ENCODE data around the gene OTOP3. TPM values are rescaled to one million over a fixed set of nuclear protein-coding genes. Genes with fewer than 3 reads are reported as not detected.

OTOP3 gene
- total and polyA plus RNA-seq, 8 donors, result 0.18 to 2.6 TPM; not detected in 6

DNA sequence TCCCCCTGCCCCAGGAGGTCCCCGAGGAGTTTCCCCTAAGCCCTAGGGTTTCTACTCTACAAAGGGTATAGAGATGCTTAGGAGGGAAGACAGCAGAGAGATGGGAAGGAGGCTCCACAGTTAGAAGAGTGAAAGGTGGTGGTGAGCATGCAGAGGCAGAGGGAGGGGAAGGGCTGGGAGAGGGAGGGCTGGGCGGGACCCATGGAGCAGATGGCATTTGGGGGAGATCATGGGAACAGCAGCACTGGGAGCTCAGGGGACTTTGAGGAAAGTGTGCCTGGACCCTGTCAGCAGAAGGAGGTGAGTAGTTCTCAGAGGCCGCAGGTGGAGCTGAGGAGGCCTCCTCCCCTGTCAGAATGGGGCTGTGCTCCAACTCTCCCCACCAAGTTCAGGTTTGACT, 650 bp upstream of the OTOP3 start:
- 62 to 89% (median 68%) methylated on average over 3 of the region's 3 CpGs for WGBS, 5 donors
- H3K9me3 ChIP-seq, result no peaks in the 10 kb centered on the region
- intact Hi-C loops (cut with DNase I; ENCODE audit: low total_unique reads), result no loop called here
- peaks cover 10 to 14% (median 12%) of the 10 kb centered on the region in 4 donors for H3K4me1 ChIP-seq
- peaks cover 8 to 96% (median 70%) of the 10 kb centered on the region in 3 donors for H3K27me3 ChIP-seq
- no peaks in the 10 kb centered on the region for H3K36me3 ChIP-seq
- no peak for DNase-seq
- H3K4me3 ChIP-seq, result no peak overlapping the region
- TF ChIP-seq CTCF (IDR thresholded peaks at IDR 0.05) (no peak), POLR2A (IDR thresholded peaks at IDR 0.05) (no peak), EP300 (IDR thresholded peaks at IDR 0.05) (no peak), POLR2AphosphoS5 (IDR thresholded peaks at IDR 0.05) (no peak)
- H3K27ac ChIP-seq, result no peak overlapping the region

GRCh38 chr17:74936470-74936799, 737 bp downstream of the OTOP3 start:
- Histone ChIP-seq H3K27ac (no peak overlapping the region), H3K27me3 (peaks cover 8 to 95% (median 64%) of the 10 kb centered on the region in 3 donors), H3K4me1 (peaks cover 10 to 14% (median 12%) of the 10 kb centered on the region in 4 donors), H3K36me3 (no peaks in the 10 kb centered on the region), H3K9me3 (no peaks in the 10 kb centered on the region), H3K4me3 (peak overlapping the region in 1 of 4 donors; percentile 29)
- 13 to 22% (median 17%) methylated on average over 9 to 12 of the region's 12 CpGs for WGBS, 5 donors
- intact Hi-C loops (cut with DNase I; ENCODE audit: low total_unique reads), result no loop called here
- DNase-seq, result no peak
- TF ChIP-seq POLR2A (IDR thresholded peaks at IDR 0.05), result no peak
- TF ChIP-seq CTCF (IDR thresholded peaks at IDR 0.05), result no peak
- no peak for TF ChIP-seq POLR2AphosphoS5 (IDR thresholded peaks at IDR 0.05)
- no peak for TF ChIP-seq EP300 (IDR thresholded peaks at IDR 0.05)

DNA sequence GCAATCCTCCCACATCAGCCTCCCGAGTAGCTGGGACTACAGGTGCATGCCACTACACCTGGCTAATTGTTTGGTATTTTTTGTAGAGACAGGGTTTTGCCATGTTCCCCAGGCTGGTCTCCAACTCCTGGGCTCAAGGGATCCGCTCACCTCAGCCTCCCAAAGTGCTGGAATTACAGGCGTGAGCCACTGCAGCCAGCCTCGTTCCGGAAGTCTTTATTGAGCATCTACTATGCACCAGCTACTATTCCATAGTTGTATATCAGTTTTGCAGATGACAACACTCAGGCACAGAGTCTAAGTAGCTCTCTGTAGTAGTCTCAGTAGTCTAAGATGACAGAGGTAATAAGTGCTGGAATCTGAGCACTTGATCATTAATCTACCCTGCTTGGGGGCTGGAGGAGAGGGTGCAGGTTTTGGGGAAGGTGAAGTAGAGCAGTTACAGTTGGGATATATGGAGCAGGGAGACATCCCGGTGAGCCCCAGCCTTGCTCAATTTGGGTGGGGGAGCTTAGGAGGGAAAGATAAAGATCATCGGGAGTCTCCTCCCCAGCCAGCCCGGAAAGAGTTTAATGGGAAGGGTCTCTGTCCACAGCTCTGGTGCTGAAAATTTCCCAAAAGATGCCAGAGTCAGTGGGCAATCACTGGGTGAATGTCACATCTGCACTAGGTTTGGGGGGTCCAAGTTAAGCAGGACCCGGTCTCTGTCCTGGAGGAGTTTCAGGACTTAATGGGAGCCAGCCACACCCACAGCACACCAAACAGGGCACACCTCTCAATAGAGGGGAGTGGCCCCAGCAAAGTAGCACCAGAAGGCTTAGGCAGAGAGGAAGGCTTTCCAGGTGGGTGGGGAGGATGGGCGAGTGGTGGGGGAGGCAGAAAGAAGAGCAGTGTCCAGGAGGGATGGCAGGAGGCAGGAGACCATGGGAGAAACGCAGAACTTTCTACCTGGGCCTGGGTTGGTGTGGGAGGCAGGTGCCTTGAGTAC, 1.7 kb downstream of the OTOP3 start:
- no peak for DNase-seq
- intact Hi-C loops (cut with DNase I; ENCODE audit: low total_unique reads), result no loop called here
- 47 to 54% (median 53%) methylated on average over 11 of the region's 11 CpGs for WGBS, 5 donors
- H3K9me3 ChIP-seq, result no peaks in the 10 kb centered on the region
- H3K36me3 ChIP-seq, result no peaks in the 10 kb centered on the region
- peaks cover 8 to 95% (median 65%) of the 10 kb centered on the region in 3 donors for H3K27me3 ChIP-seq
- H3K4me1 ChIP-seq, result peaks cover 10 to 14% (median 12%) of the 10 kb centered on the region in 4 donors
- TF ChIP-seq CTCF (IDR thresholded peaks at IDR 0.05) (no peak), EP300 (IDR thresholded peaks at IDR 0.05) (no peak), POLR2A (IDR thresholded peaks at IDR 0.05) (no peak)
- no peak overlapping the region for H3K4me3 ChIP-seq
- no peak overlapping the region for H3K27ac ChIP-seq

DNA sequence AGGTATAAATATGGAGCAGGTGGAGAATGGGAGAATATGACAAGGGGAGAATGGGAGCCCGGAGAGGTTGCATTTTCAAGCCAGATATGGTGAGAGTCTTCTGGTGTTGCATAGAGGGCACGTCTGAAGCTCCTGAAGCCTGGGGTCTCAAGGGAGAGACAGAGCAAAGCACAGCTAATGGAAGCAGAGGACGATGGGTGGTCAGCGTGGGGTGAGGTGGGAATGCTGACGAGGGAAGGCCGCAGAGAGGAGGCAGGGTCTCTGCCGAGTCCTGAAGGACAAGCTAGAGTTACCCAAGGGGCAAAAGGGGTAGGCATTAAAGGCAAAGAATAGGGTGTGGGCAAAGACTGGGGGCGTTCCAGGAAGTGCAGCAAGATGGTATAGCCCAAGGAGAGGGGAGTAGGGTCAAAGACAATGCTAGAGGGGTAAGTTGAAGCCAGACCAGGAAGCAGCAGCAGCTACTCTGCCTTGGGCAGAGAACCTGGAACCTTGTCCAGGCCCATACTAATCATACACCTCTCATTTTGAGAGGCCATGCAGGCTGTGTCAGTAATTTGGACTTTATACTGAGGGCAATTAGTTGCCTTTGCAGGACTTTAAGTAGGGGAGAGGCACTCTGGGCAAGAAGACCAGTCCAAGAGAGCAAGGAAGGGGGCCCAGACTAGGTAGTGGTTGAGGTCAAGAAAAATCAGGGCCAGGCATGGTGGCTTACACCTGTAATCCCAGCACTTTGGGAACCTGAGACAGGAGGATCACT, 2.7 kb downstream of the OTOP3 start:
- Histone ChIP-seq H3K4me1 (peaks cover 10 to 14% (median 12%) of the 10 kb centered on the region in 4 donors), H3K9me3 (no peaks in the 10 kb centered on the region), H3K36me3 (no peaks in the 10 kb centered on the region), H3K27me3 (peaks cover 8 to 95% (median 55%) of the 10 kb centered on the region in 3 donors), H3K27ac (no peak overlapping the region), H3K4me3 (no peak overlapping the region)
- 62 to 81% (median 70%) methylated on average over 8 of the region's 8 CpGs for WGBS, 5 donors
- DNase-seq, result no peak
- no peak for TF ChIP-seq CTCF (IDR thresholded peaks at IDR 0.05)
- no peak for TF ChIP-seq EP300 (IDR thresholded peaks at IDR 0.05)
- TF ChIP-seq POLR2AphosphoS5 (IDR thresholded peaks at IDR 0.05), result no peak
- intact Hi-C loops (cut with DNase I; ENCODE audit: low total_unique reads), result no loop called here
